GM18498 (cell line): ENCODE data around the gene ATP5F1B.
A peak's percentile ranks its signal among the peaks of the same experiment; 100 is the strongest.
"Not testable (repeated sequence)": the region's sequence is repeated elsewhere in the genome, so short reads cannot be mapped to it uniquely, and the experiment has no call there.

Experiments used
- ATAC-seq: cut with Tn5 transposase; IDR thresholded peaks from one replicate; pipeline ENCODE4 v1.9.1; 2021; ENCODE audit warnings: mild to moderate bottlenecking, moderate library complexity; ENCODE audit not compliant: unreplicated experiment

ATP5F1B gene

GRCh38 chr12:56653781-56654180, 8.0 kb upstream of the ATP5F1B start:
- not testable (repeated sequence) for ATAC-seq

GRCh38 chr12:56648023-56648422, 2.2 kb upstream of the ATP5F1B start:
- not testable (repeated sequence) for ATAC-seq

GRCh38 chr12:56645201-56645716, 525 bp downstream of the ATP5F1B start:
- ATAC-seq = no peak

GRCh38 chr12:56644654-56645053, 1.1 kb downstream of the ATP5F1B start:
- ATAC-seq = no peak

GRCh38 chr12:56641219-56641618, 4.6 kb downstream of the ATP5F1B start:
- ATAC-seq = no peak

GRCh38 chr12:56637621-56638020, 8.2 kb downstream of the ATP5F1B start:
- no peak for ATAC-seq

GRCh38 chr12:56636675-56637540, 8.9 kb downstream of the ATP5F1B start:
- ATAC-seq = peak; percentile 58

- peak; percentile 50 for ATAC-seq
Measured at GRCh38 chr12:56635806-56636674, 9.7 kb downstream of the ATP5F1B start.

- ATAC-seq = peak; percentile 33
Measured at GRCh38 chr12:56634837-56635791, 10.7 kb downstream of the ATP5F1B start.

- ATAC-seq = no peak
Measured at GRCh38 chr12:56634242-56634836, 11.4 kb downstream of the ATP5F1B start.

- no peak for ATAC-seq
Measured at GRCh38 chr12:56633468-56634241, 12.1 kb downstream of the ATP5F1B start.

GRCh38 chr12:56632701-56633467, 12.9 kb downstream of the ATP5F1B start:
- no peak for ATAC-seq

GRCh38 chr12:56631790-56632700, 13.7 kb downstream of the ATP5F1B start:
- peak; percentile 22 for ATAC-seq

GRCh38 chr12:56630180-56630632, 15.6 kb downstream of the ATP5F1B start, which contains the start of gene BAZ2A:
TSS of gene BAZ2A (minus strand) at chr12:56630326. CDS start at chr12:56617530, 12,796 bp downstream.
- ATAC-seq = peak; percentile 65

- ATAC-seq = no peak
Measured at GRCh38 chr12:56629459-56630179, 16.2 kb downstream of the ATP5F1B start.

- ATAC-seq = no peak
Measured at GRCh38 chr12:56628671-56629458, 16.9 kb downstream of the ATP5F1B start.
